Activated gamma-delta T cell treated with Interleukin-2 at 50 U/mL for 16 hours (primary cell): ENCODE measurements around the gene PPARD.
"Not testable (repeated sequence)": the region's sequence is repeated elsewhere in the genome, so short reads cannot be mapped to it uniquely, and the experiment has no call there.

Experiments
- DNase-seq: peaks from one replicate; pipeline ENCODE4 v3.0.0-alpha.2; 2020

Gene PPARD

GRCh38 chr6:35312807-35313206, 29.6 kb upstream of the PPARD start:
- DNase-seq, result no peak

GRCh38 chr6:35317483-35318195, 24.7 kb upstream of the PPARD start:
- DNase-seq, result no peak

GRCh38 chr6:35318196-35319171, 23.9 kb upstream of the PPARD start:
- no peak for DNase-seq

GRCh38 chr6:35319346-35320030, 22.9 kb upstream of the PPARD start:
- DNase-seq, result no peak

GRCh38 chr6:35320031-35320410, 22.3 kb upstream of the PPARD start:
- no peak for DNase-seq

GRCh38 chr6:35321091-35321490, 21.3 kb upstream of the PPARD start:
- DNase-seq, result no peak

- DNase-seq, result peak; percentile 77
These were observed 14.9 kb upstream of the PPARD start for GRCh38 chr6:35327349-35328027.

- no peak for DNase-seq
These were observed 14.1 kb upstream of the PPARD start for GRCh38 chr6:35328108-35328723.

GRCh38 chr6:35328965-35329364, 13.4 kb upstream of the PPARD start:
- DNase-seq, result not testable (repeated sequence)

GRCh38 chr6:35330541-35331119, 11.7 kb upstream of the PPARD start:
- DNase-seq, result no peak

- DNase-seq, result peak; percentile 70
These were observed 10.1 kb upstream of the PPARD start for GRCh38 chr6:35332074-35332887.

GRCh38 chr6:35341557-35341956, 801 bp upstream of the PPARD start:
- no peak for DNase-seq

GRCh38 chr6:35343092-35343834, 905 bp downstream of the PPARD start:
- no peak for DNase-seq

- no peak for DNase-seq
These were observed 1.6 kb downstream of the PPARD start for GRCh38 chr6:35343835-35344550.

- no peak for DNase-seq
These were observed 9.1 kb downstream of the PPARD start for GRCh38 chr6:35351422-35351821.

GRCh38 chr6:35352735-35353134, 10.4 kb downstream of the PPARD start:
- DNase-seq, result no peak

- no peak for DNase-seq
These were observed 12.2 kb downstream of the PPARD start for GRCh38 chr6:35354361-35355135.

- no peak for DNase-seq
These were observed 14.0 kb downstream of the PPARD start for GRCh38 chr6:35356391-35356790.

- DNase-seq, result no peak
These were observed 15.3 kb downstream of the PPARD start for GRCh38 chr6:35357677-35358076.
